ENCODE data around the gene NLRC3.

DNA sequence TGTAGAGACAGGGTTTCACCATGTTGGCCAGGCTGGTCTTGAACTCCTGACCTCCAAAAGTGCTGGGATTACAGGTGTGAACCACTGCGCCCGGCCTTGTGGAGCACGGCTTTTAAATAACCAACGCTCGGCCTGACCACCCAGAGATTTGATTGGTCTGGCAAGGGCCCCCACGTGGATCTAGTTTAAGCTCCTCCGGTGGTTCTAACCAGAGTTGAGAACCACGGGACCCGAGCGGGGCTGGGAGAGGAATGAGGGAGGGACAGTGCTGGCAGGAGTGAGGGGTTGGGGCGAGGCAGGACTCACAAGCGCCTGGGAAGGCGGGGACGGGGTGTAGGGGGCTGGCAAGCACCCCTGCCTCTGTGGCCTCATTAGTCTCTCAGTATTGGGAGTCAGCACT is 3.0 kb downstream of the NLRC3 start:
- TF ChIP-seq ARNT (IDR thresholded peaks at IDR 0.05) (no peak), CTBP1 (IDR thresholded peaks at IDR 0.05; ENCODE audit: borderline replicate concordance) (no peak)

All from HEK293T (cell line).